Stromal cell of bone marrow (primary cell): Measurements from ENCODE around the gene TDRD6.
"Not testable (repeated sequence)": the region's sequence is repeated elsewhere in the genome, so short reads cannot be mapped to it uniquely, and the experiment has no call there.

Experiments
- DNase-seq: peaks from one replicate; pipeline ENCODE4 v3.0.0-alpha.2; 2012; ENCODE audit warnings: low read depth

The TDRD6 gene

GRCh38 chr6:46687619-46688097, at the start of gene TDRD6:
Gene TDRD6, plus strand, starts transcription at chr6:46687885. Its CDS starts 244 bp downstream, at chr6:46688129.
- DNase-seq = no peak

- DNase-seq = no peak
Observed at GRCh38 chr6:46637933-46638332, 49.8 kb upstream of the TDRD6 start.

GRCh38 chr6:46638650-46639049, 49.0 kb upstream of the TDRD6 start:
- DNase-seq = no peak

GRCh38 chr6:46642928-46643751, 44.5 kb upstream of the TDRD6 start:
- no peak for DNase-seq

- no peak for DNase-seq
Observed at GRCh38 chr6:46645265-46645664, 42.4 kb upstream of the TDRD6 start.

GRCh38 chr6:46648108-46648507, 39.6 kb upstream of the TDRD6 start:
- not testable (repeated sequence) for DNase-seq

GRCh38 chr6:46648869-46649492, 38.7 kb upstream of the TDRD6 start:
- no peak for DNase-seq

- no peak for DNase-seq
Observed at GRCh38 chr6:46651006-46651405, 36.7 kb upstream of the TDRD6 start.

- no peak for DNase-seq
Observed at GRCh38 chr6:46651816-46652215, 35.9 kb upstream of the TDRD6 start.

GRCh38 chr6:46652232-46652602, 35.5 kb upstream of the TDRD6 start:
- DNase-seq = no peak

- DNase-seq = peak; percentile 73
Observed at GRCh38 chr6:46652603-46653438, 34.9 kb upstream of the TDRD6 start, which contains the start of the genes CYP39A1 and SLC25A27. Gene CYP39A1, minus strand, starts transcription at chr6:46652818. Its CDS starts 236 bp downstream, at chr6:46652582. Gene SLC25A27, plus strand, starts transcription at chr6:46652975. Its CDS starts 218 bp downstream, at chr6:46653193.

GRCh38 chr6:46653439-46654195, 34.1 kb upstream of the TDRD6 start:
- DNase-seq = no peak

- DNase-seq = no peak
Observed at GRCh38 chr6:46655803-46656202, 31.9 kb upstream of the TDRD6 start.

GRCh38 chr6:46657642-46658041, 30.0 kb upstream of the TDRD6 start:
- no peak for DNase-seq

- DNase-seq = no peak
Observed at GRCh38 chr6:46661483-46661882, 26.2 kb upstream of the TDRD6 start.

- DNase-seq = no peak
Observed at GRCh38 chr6:46667377-46667776, 20.3 kb upstream of the TDRD6 start.

GRCh38 chr6:46674410-46674809, 13.3 kb upstream of the TDRD6 start:
- DNase-seq = no peak

- no peak for DNase-seq
Observed at GRCh38 chr6:46676604-46677313, 10.9 kb upstream of the TDRD6 start.

GRCh38 chr6:46677314-46677654, 10.4 kb upstream of the TDRD6 start:
- no peak for DNase-seq

GRCh38 chr6:46684771-46685170, 2.9 kb upstream of the TDRD6 start:
- peak; percentile 17 for DNase-seq
